Neural crest cell (in vitro differentiated cells): Measurements from ENCODE around the gene ATG2B. TPM values are rescaled to one million over a fixed set of nuclear protein-coding genes. Genes with fewer than 3 reads are reported as not detected.

Experiments used
- DNase-seq: peaks from one replicate; pipeline ENCODE4 v3.0.0; 2021; ENCODE audit warnings: low read depth, mixed read lengths, low spot score
- H3K27ac Mint-ChIP-seq: one replicate; pipeline ENCODE4 v1.8.0; 2021; ENCODE audit warnings: mild to moderate bottlenecking, mixed read lengths; ENCODE audit not compliant: unreplicated experiment
- H3K27me3 Mint-ChIP-seq: 2 replicates; pipeline ENCODE4 v1.8.0; 2021; ENCODE audit warnings: low read depth, mild to moderate bottlenecking, mixed read lengths
- H3K36me3 Mint-ChIP-seq: 2 replicates; pipeline ENCODE4 v1.8.0; 2021; ENCODE audit warnings: low read depth, mild to moderate bottlenecking, mixed read lengths
- H3K4me1 Mint-ChIP-seq: 2 replicates; pipeline ENCODE4 v1.8.0; 2021; ENCODE audit warnings: mixed read lengths
- H3K4me3 Mint-ChIP-seq: one replicate; pipeline ENCODE4 v1.8.0; 2021; ENCODE audit warnings: mild to moderate bottlenecking, mixed read lengths
- H3K9me3 Mint-ChIP-seq: 2 replicates; pipeline ENCODE4 v1.8.0; 2021; ENCODE audit warnings: mixed read lengths
- total RNA-seq: library from RNA; stranded (reverse); gene quantifications from 2 replicates; pipeline ENCODE4 v1.2.1, GENCODE V29; 2021
- TF ChIP-seq, protein P1 (sequence below): fragments of 200-600 bp; sonication (generic); conservative IDR thresholded peaks from 2 replicates; pipeline ENCODE4 v1.5.0; 2021; ENCODE audit warnings: antibody characterized with exemption, mild to moderate bottlenecking

ATG2B gene
- total RNA-seq, 1 donor from 2014 or later = 19.5 TPM

DNA sequence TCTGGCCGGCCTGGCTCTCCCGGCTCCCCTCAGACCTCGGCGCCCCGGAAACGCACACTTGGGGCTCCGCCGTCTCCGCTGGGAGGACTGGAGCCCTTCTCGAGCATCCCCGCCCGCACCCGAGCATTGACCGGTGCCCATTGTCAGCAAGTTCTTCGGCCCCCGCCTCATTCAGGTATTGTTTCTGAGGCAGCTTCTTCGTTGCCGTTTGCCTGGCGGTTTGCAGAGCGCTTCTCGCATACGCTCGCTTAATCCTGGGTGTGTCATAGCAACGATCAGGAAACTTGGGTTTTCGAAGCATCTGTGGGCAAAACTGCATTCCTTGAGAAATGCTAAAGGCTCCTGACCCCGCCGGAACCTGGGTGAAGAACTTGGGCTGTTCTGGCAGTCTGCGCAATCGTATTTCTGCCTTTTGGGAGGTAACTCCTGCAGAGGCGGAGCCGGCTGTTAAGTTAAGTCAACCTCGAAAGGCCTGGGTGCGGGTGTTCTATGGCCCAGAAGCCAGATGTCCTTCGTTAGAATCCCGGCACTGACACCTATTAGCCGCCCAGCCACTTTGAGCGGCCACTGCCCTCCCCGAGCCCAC lies 703 bp upstream of the ATG2B start:
- no peaks in the 10 kb centered on the region for H3K27me3 Mint-ChIP-seq
- H3K4me3 Mint-ChIP-seq = peak overlapping the region; percentile 97
- peaks cover under 1% of the 10 kb centered on the region for H3K36me3 Mint-ChIP-seq
- H3K9me3 Mint-ChIP-seq = no peaks in the 10 kb centered on the region
- TF ChIP-seq, protein P1, sequence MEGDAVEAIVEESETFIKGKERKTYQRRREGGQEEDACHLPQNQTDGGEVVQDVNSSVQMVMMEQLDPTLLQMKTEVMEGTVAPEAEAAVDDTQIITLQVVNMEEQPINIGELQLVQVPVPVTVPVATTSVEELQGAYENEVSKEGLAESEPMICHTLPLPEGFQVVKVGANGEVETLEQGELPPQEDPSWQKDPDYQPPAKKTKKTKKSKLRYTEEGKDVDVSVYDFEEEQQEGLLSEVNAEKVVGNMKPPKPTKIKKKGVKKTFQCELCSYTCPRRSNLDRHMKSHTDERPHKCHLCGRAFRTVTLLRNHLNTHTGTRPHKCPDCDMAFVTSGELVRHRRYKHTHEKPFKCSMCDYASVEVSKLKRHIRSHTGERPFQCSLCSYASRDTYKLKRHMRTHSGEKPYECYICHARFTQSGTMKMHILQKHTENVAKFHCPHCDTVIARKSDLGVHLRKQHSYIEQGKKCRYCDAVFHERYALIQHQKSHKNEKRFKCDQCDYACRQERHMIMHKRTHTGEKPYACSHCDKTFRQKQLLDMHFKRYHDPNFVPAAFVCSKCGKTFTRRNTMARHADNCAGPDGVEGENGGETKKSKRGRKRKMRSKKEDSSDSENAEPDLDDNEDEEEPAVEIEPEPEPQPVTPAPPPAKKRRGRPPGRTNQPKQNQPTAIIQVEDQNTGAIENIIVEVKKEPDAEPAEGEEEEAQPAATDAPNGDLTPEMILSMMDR = no peak
- peak; percentile 32 for DNase-seq
- H3K27ac Mint-ChIP-seq = no peak overlapping the region
- peaks cover 61% of the 10 kb centered on the region for H3K4me1 Mint-ChIP-seq

DNA sequence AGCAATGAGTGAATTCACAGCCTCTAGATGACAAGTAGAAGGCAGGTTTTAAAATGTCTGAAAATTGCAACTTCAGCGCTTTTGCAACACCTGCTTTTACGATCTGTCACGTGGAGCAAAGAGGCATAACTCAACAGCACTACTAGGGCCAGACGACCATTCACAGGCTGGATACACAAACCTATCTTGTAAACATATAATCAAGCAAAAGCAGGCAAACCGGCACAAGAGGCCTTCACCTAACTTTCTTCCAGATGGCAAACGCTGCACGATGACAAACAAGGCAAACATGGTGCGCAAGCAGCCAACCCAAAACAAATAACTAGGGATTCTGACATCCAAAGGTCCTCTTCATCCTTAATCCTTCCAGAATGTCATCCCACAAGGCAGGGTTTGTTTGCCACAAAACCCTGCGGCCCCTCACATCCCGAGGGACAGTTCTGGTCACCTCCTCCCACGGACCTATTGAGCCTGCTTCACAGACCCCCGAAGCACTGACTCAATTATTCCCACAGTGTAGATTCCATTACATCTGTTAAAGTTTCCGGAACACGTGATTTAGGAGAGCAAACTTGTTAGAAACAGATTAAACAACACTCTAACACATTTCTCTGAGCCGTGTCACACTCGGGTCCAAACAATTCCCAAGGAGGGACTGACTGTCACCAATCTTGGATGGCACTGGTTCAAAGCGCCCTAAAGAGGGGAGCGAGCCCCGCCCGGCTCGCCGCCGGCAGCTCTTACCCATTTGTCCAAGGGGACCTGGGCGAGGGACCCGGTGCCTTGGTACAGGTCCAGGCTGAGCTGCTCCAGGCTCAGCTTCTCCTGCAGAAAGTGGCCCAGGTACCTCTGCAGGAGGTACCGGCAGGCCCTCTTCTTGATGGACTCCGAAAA lies 823 bp downstream of the ATG2B start:
- TF ChIP-seq, protein P1 = no peak
- Mint-ChIP-seq H3K27ac (peak overlapping the region; percentile 67), H3K9me3 (no peaks in the 10 kb centered on the region), H3K27me3 (no peaks in the 10 kb centered on the region), H3K4me1 (peaks cover 55% of the 10 kb centered on the region), H3K4me3 (peak overlapping the region; percentile 86), H3K36me3 (no peaks in the 10 kb centered on the region)
- no peak for DNase-seq

- H3K4me1 Mint-ChIP-seq = peaks cover 43% of the 10 kb centered on the region
- peak overlapping the region; percentile 65 for H3K4me3 Mint-ChIP-seq
- no peaks in the 10 kb centered on the region for H3K36me3 Mint-ChIP-seq
- no peaks in the 10 kb centered on the region for H3K27me3 Mint-ChIP-seq
- DNase-seq = no peak
- no peak overlapping the region for H3K27ac Mint-ChIP-seq
- H3K9me3 Mint-ChIP-seq = no peaks in the 10 kb centered on the region
- TF ChIP-seq, protein P1 = no peak
Measured at GRCh38 chr14:96359959-96360358, 3.2 kb downstream of the ATG2B start.

DNA sequence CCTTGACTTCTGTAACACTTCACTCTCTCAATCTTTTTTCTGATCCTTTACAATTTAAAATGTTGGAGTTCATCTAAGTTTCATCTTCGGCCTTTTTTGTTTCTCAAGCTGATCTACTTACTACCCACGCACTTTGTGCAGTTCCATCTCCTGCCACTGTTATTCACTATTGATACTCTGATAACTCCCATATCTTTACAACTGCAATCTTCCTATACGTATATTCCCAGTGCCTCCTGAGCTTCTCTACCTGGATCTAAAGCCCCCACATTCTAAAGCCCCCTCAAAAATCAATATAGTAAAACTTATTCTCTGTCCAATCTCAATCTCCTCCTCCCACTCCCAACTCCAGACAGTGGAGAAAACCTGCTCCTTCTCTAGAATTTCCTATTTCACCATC lies 5.9 kb downstream of the ATG2B start:
- no peak for DNase-seq
- H3K4me3 Mint-ChIP-seq = no peak overlapping the region
- TF ChIP-seq, protein P1 = peak; percentile 24
- no peaks in the 10 kb centered on the region for H3K27me3 Mint-ChIP-seq
- H3K9me3 Mint-ChIP-seq = no peaks in the 10 kb centered on the region
- peaks cover 29% of the 10 kb centered on the region for H3K4me1 Mint-ChIP-seq
- H3K36me3 Mint-ChIP-seq = peaks cover 3% of the 10 kb centered on the region
- H3K27ac Mint-ChIP-seq = no peak overlapping the region

DNA sequence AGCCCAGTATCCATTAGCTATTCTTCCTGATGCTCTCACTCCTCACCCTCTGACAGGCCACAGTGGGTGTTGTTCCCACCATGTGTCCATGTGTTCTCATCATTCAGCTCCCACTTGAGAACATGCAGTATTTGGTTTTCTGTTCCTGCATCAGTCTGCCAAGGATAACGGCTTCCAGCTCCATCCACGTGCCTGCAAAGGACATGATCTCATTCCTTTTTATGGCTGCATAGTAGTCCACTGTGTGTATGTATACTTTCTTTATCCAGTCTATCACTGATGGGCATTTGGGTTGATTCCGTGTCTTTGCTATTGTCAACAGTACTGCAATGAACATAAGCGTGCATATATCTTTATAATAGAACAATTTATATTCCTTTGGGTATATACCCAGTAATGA lies 8.9 kb downstream of the ATG2B start:
- Mint-ChIP-seq H3K27me3 (no peaks in the 10 kb centered on the region), H3K36me3 (peaks cover 3% of the 10 kb centered on the region), H3K9me3 (no peaks in the 10 kb centered on the region), H3K4me1 (peaks cover 1% of the 10 kb centered on the region), H3K27ac (no peak overlapping the region), H3K4me3 (no peak overlapping the region)
- no peak for DNase-seq
- TF ChIP-seq, protein P1 = no peak
